Measurements from ENCODE around the gene RAC2.

RAC2 gene

DNA sequence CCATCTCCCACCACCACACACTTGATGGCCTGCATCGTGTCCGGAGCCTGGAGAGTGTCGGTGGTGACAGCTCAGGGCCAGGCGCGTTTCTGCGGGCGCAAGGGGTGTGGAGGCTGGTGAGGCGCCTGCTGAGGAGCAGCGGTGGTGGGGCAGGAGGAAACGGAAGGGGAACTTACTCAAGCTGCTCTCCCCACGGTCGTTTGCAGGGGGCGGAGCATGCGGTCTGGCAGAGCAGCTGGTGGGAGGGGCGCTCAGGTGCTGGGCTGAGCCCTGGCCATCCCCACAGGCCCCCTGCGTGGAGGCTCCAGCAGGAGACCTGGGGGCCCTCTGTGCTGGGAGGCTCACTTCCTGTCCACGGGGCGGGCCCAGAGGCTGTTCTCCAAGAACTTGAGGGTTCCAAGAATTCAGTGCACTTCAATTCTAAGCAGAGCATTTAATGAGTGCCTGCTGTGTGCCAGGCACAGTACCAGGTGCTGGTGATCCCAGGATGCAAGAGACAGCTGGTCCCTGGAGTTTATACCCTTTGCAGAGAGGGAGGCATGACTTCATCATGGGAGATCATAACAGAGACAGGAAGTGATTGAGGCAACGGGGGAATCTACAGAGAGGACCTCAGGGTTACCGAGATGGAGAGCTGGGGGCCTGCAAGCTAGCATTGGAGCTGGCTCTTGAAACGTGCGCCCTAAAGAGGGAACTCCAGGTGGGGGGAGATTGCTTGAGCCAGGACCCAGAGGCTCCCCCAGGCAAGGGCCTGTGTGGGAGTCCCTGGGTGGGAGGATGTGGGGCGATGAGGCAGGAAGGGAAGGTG, at the start of gene RAC2:
TSS of gene RAC2 (minus strand) at position 156 of the 808 bp plus-strand sequence. CDS start at position 35, 121 bp downstream.
- DNase-seq (ENCODE audit: low spot score) = peak; percentile 72

DNA sequence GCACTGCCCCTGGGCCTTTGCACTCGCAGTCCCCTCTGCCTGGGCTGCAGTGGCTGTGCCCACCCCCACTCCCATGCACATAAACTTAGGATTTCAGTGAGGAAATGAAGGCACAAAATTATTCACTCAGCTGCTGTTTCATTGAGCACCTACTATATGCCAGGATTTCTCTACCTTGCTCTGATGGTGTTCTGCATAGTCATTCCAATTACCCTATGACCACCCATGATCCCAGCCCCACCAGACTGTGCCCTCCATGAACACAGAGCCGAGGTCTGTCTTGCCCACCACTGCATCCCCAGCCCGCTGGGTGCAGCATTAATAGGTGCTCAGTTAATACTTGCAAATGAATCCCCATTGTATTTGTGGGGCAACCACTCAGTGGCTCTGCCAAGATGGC, 49.1 kb upstream of the RAC2 start:
- no peak for DNase-seq (ENCODE audit: low spot score)

DNA sequence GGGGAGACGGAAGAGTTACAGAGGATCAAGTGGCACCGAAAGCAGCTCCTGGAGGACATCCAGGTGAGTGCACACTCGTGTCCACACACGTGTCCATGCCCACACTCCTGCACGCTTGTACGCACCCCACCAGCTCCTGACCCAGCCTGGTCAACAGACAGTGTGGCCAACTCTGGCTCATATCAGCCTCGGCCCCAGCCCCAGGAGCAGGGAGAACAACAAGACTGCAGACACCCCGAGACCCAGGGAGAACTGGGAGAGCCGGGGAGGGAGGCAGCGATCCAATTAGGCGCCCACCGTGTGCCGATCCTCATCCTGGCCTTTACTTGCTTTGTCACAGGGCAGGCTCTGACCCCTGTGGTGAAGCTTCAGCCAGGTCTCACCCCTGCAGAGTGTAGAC, 48.6 kb upstream of the RAC2 start:
- DNase-seq (ENCODE audit: low spot score) = no peak

DNA sequence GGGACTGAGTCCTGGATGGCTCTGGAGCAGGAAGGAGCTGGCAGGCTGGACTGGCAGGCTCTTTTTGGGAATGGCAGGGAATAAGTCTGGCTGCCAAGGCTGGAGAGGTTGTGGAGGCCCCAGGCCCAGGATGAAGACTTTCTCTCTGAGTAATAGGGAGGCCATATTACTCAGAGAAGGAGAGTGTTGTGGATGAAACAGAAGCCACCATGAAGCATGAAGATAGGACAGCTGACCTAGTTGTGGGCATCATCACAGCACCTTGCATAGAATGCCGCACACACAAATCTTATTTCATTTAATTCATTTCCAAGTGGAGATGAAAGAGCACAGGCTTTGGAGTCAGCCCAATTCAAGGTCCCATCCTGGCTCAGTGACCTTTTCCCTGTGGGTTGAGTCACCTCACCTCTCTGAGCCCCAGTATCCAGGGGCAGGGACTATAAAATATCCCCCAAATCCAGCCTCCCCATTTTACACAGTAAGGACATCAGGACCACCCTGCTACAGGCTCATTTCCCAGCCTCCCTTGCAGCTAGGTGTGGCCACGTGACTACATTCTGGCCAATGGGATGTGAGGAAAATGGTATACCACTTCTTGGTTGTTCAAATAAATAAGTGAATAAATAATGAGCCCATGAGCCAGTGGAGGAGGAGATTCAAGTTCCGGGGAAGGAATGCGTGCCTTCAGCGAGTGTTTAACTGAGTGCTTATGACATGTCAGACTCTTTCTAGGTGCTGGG, 47.7 kb upstream of the RAC2 start:
- DNase-seq (ENCODE audit: low spot score) = no peak

DNA sequence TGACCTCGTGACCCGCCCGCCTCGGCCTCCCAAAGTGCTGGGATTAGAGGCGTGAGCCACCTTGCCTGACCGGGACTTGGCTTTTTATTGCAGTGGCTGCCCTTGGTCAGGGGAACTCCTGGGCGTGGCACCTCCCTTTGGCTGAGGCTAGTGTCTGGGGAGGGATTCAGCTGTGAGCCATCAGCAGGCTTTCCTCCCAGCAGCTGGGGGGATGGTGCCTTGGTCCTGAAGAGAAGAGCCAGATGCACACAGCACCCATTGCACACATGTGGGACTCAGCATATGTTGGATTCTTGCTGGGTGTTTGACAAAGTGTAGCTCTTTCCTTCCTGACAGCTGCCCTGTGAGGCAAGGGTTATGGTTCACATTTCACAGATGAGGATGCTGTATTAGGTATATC, 46.7 kb upstream of the RAC2 start:
- DNase-seq (ENCODE audit: low spot score) = no peak

DNA sequence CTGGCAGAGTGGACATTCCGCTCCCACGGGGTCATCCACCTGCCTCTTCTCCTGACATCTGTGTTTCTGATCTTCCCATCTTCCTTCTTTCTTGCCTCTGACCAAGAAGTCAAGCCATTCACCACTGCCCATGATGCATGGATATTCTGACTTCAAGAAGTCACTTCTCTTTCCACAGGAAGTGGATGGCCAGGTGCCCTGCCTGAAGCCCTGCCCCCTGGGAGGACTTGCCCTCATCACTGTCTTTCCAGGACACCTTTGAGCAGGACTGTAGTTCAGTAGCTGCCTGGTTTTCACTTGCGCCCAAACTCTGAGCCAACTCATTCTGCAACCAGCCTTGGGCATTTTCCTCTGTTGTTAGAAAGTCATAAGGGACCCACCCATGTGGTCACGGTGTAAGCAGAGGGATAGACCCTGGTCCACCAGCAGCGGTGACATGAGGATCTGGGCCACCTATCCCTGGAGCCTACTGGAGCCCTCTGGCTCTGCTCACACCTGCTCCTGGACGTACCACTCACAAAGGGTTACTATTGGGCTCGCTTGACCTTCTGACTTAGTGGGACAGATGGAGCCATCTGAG, 45.2 kb upstream of the RAC2 start:
- DNase-seq (ENCODE audit: low spot score) = no peak

DNA sequence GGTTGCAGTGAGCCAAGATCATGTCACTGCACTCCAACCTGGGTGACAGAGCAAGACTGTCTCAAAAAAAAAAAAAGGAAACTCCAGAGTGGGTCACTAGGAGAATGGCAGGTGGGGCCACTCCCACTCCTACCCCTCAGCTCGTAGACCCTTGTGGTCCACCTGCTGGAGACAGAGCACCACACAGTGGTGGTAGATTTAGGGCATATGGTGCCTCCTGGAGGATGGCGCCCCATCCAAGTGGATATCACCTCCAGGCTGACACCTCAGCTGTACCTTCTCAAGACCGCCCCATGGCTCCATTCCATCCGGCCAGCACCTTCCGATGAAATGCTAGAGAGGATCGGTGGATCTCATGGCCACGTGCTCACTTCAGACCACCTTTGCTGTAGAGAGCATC, 44.5 kb upstream of the RAC2 start:
- no peak for DNase-seq (ENCODE audit: low spot score)

DNA sequence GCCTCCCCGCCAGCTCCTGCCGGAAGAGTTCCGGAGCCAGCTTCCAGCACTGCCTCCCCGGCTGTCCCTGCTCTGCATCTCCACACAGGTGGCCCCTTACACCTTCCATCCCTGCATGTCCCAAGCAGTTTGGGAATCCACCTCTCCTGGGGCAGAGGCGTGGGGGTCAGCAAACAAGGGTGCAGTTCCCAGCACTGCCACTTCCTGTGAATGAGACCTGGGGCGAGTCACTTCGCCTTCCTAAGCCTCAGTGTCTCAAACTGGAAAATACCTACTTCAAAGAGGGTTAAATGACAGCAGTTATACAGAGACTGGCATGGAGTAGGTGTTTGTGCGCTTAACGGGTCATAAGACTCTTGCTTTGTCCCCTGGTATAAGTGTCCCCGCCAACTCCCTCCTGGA, 43.5 kb upstream of the RAC2 start:
- no peak for DNase-seq (ENCODE audit: low spot score)

DNA sequence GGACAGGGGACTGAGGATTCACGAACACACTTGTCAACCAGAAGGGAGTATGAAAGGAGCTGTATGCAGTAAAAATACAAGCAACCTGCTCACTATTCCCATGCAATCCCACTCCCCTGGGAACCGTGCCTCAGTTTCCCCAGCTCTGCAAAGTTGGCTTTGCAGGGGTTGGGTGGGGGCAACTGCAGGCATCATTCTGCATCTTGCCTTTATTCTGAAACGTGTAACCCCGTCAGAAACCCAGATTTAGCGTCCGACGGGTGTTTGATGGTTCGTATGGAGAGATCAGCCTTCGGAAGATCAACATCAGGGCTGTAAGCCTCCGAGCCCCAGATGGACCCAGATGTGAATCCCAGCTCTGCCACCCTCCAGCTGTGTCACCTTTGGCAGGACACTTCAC, 41.9 kb upstream of the RAC2 start:
- no peak for DNase-seq (ENCODE audit: low spot score)

DNA sequence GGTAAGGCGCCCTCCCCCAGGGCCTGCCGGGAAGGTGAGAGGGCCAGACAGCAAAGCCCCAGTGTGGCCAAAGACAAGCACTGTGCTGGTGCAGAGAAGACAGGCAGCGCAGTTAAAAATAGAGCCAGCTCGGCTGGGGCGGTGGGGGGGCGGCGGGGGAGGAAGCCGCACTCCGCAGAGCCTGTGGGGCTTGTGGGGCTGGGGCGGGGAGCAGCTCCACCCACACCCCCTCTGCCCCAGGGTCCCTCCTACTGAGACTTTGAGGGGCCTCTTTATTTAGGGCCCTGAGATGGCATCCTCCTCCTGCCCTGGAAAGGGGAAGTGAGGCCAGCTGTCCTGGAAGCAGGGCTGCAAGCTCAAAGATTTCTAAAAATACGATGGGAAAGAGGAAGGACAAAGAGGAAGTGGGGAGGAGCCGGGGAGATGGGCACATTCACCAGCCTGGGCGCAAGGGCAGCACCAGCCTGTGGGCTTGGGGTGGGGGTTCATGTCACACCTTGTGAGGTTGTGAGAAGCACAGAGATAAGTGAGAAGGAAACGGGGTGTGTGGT, 40.8 kb upstream of the RAC2 start:
- DNase-seq (ENCODE audit: low spot score) = no peak

DNA sequence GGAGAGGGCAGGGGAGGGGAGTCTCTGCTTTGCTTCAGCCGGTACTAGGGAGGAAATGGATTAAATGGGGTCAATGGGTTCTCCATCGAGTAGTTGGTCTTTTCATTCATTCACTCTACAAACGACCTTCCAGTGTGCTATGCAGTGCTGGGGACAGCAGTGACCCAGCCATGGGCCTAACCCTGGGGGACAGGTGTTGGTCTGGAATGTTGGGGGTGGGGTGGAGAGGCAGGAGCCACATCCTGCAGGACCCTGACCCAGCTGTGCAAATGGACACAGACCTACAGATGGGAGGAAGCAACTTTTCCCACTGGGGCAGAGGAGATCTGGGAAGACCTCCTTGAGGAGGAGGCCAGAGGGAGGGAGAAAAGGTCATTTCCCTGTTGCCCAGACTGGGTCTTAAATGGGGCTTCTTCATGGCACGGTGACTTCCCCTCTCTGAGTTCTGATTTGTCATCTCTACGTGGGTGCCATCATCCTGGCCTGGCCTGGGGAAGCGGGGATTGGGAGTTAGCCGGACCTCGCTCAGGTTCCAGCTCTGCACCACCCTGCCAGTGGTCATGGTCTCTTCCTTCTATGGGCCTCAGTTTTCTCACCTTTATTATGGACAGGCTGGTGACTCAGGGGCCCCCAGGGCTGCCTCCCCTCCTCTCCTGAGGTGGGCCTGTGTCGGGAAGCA, 40.2 kb upstream of the RAC2 start:
- no peak for DNase-seq (ENCODE audit: low spot score)

DNA sequence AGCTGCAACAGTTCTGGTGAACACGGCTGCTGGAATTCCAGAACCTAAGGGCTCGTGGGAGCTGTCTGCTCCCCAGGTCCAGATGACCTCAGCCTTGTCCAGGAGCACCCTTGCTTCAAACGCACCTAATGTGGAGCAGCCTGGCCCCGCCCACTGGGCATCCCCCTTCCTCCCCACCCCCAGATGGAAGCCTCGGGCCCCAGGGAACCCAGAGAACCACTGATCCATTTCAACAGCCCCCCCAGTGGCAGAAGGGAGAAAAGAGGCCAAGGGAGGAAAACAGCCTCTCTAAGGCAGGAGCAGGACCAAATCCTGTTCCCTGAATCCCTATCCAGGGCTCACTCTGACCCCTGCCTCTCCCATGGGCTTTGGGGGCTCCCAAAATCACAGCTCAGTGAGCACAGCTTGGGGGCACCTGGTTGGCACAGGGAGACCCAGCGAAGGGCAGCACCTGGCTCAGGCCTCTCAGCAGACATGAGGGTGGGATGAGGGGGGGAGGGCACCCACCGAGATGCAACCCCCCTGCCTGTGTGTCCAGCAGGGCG, 39.4 kb upstream of the RAC2 start:
- DNase-seq (ENCODE audit: low spot score) = no peak

DNA sequence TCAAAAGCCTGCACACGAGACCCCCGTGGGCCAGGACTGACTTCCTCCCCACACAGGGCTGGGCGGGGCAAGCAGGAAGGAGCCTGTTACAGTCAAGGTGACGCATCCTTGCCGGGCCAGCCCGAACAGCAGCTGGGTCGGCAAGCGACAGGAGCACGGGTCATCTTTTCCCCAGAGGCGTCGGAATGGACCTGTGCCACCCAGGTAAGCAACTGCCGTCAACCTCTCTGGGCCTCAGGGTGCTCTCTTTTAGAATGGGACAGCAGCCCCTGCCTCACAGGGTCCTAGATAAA, 38.3 kb upstream of the RAC2 start, which contains the start of gene CYTH4:
TSS of gene CYTH4 (plus strand) at position 124 of the 293 bp plus-strand sequence. CDS start at position 186, 62 bp downstream.
- DNase-seq (ENCODE audit: low spot score) = peak; percentile 79

DNA sequence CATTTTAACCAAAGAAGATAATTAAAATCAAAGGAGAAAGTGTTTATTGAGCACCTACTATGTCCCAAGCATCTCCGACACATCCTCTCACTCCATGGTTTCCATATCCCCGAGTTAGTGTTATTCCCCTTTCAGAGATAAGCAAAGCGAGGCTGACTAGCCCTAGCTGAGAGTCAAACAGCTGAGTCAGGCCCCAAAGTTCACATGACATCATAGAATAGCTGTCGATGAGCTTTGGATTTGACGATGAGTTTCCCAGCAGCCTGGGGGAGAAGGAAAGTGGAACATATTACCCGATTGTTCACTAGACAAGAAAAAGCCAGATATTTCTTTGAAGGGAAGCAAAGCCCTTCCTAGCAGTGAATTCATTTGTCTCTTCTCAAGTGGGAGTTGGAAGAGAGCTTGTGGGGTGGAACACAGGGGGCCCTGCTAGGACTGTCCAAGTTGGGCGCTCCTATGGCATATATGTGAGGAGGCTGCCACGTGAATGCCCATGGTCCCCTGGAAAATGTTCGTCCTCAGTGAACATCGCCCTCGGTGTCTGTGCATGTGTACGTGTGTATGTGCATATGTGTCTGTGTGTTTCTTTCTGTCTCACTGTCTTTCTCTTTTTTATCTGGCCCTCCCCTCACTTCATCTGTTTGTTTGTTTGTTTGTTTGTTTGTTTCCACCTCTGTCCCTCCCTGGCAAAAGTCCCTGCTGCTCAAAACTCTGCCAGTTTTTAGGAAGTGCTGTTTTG, 37.7 kb upstream of the RAC2 start:
- DNase-seq (ENCODE audit: low spot score) = no peak

DNA sequence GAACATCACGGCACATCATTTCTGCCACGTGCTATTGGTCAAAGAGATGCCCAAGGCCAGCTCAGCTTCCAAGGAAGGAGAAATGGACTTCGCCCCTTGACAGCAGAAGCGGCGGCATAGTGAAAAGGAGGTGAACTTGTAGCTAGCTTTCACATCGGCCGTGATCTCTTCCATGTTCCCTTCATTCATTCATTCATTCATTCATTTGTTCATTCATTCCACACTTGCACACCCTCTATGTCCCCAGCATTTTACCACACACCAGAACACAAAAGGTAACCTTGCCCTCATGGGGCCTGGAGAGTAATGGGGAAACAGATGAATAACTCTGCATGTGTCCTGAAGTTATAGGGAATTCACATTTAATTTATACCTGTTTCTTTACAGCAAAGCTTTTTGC, 37.1 kb upstream of the RAC2 start:
- DNase-seq (ENCODE audit: low spot score) = no peak

DNA sequence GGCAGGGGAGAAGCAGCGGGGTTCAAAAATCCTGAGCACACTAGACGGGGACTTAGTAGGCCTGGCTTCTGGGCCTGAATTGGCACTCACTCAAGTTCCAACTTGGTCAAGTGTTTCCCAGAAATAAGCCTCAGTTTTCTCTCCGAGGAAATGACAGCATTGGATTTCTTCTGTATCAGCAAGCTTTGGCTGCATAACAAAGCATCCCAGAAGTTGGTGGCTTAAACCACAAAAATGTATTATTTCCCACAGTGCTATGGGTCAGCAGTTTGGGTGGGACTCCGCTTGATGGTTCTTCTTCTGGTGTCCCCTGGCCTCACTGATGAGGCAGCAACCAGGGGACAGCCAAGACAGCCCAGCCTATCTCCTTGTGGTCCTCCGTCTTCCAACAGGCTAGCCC, 36.6 kb upstream of the RAC2 start:
- no peak for DNase-seq (ENCODE audit: low spot score)

DNA sequence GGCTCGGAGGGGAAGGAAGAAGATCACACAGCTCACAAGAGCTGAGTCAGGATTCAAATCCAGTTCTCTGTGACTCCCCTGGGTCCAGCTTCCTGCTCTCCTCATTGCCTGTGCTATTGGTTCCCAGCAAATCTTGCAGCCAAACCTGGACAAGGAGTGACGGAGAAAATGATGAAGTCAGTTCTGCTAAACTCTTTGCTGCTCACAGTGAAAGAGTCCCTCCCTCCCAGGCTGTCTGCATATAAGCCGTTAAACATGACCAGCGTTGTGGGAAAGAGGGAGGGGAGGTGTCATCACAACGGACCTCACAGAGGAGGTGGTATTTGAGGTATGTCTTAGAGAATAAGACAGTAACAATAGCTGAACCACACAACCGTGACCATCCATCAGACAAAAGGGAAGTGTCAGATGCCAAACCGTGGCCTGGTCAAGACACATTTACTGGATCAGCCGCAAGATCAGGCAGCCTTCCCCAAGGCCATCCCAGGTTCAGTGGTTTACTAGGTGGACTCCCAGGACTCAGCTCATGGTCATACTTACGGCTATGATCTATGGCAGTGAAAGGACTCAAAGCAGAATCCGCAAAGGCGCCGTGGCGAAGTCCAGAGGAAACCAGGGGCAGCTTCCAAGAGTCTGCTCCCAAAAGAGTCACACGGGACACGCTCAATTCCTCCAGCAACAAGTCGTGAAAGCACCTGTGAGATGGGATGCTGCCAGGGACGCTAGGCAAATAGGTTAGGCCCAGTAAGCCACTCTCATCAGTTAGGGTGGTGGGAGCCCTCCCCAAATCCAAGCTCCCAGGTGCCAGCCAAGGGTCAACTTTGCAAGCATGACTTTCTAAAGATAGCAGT, 35.5 kb upstream of the RAC2 start:
- DNase-seq (ENCODE audit: low spot score) = no peak

DNA sequence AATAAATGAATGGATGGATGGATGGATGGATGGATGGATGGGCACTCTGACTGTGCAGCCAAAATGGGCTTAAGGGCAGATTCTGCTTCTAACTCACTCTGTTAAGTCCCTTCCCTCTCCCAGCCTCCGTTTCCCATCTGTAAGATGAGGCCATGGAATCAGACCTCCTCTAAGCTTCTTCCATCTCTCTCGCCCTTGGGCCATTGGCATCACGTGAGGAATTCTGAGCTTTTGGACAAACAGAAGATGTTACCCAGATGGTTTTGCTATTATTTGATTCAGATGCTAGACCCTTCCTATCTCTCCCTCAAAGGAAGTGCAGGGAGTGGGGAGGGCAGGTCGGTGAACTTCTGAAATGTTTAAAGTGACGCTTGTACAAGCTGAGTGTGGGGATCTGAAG, 34.2 kb upstream of the RAC2 start:
- DNase-seq (ENCODE audit: low spot score) = no peak

DNA sequence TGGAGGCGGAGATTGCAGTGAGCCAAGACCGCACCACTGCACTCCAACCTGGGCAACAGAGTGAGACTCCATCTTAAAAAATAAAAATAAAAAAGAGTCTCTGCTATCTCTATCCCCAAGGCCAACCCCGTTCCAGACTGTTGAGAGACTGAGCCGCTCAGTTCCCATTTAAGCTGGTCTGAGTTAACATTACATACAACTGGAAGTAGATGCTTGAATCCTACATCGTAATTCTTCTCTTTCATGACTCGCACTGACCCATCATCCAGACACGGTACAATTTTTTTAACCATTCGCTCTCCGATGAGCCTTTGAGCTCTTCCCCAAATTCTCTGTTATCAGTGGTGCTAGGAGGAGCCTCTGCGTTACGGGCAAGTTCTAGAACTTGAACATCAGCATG, 33.3 kb upstream of the RAC2 start:
- no peak for DNase-seq (ENCODE audit: low spot score)

DNA sequence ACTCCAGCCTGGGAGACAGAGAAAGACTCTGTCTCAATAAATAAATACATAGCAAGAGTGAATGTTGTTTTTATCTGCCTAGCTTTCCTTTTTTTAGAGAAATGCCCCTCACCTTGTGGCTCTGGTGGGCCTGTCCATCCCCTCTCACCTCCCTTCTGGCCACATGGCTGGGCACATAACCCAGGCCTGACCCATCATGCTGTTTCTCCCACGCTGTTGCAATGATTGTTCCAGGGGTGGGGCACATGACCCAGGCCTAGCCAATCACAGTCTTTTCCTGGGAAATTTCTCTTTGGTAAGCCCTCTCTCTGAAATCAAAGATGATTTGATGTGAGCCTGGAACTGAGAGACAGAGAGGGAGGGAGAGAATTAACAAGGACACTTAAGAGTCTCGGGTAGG, 32.7 kb upstream of the RAC2 start:
- DNase-seq (ENCODE audit: low spot score) = no peak

DNA sequence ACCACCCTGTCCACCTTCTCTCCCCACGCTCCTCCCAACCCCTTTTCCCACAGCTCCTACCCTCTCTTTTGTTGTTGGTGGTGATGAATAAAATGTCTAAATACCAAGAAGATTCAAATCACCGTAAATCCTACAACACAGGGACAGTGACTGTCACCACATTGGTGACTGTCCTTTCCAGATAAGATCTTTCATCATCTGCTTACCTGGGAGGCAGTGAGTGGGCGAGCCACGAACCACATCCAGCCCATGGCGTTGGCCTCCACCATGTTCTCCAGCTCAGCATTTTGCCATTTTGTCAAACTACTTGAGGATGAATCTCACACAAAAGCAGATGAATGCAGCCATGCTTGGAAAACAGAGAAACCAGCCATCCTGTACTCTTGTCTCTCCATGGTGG, 31.6 kb upstream of the RAC2 start:
- DNase-seq (ENCODE audit: low spot score) = no peak
